Lower lobe of right lung (tissue), 2 donors: ENCODE data around the gene SLC35B4. TPM values are rescaled to one million over a fixed set of nuclear protein-coding genes. Genes with fewer than 3 reads are reported as not detected.

Source experiments
- ATAC-seq, 2 donors: fragments of 200-7000 bp; cut with Tn5 transposase; one replicate each; pipeline ENCODE4 v1.9.1; 2020 to 2022; ENCODE audit warnings: mild to moderate bottlenecking in 2 of 2, moderate library complexity in 2 of 2
- DNase-seq: peaks from one replicate; pipeline ENCODE4 v3.0.0-alpha.2; 2020
- H3K27ac ChIP-seq: fragments of 200-600 bp; one replicate; pipeline ENCODE4 v1.8.0; 2022
- H3K27me3 ChIP-seq: fragments of 200-600 bp; one replicate; pipeline ENCODE4 v1.8.0; 2022; ENCODE audit warnings: low read depth
- H3K36me3 ChIP-seq: fragments of 200-600 bp; one replicate; pipeline ENCODE4 v1.8.0; 2022; ENCODE audit warnings: mild to moderate bottlenecking
- H3K4me1 ChIP-seq: fragments of 200-600 bp; one replicate; pipeline ENCODE4 v1.8.0; 2022
- H3K4me3 ChIP-seq: fragments of 200-600 bp; one replicate; pipeline ENCODE4 v1.8.0; 2022; ENCODE audit warnings: mild to moderate bottlenecking
- H3K9me3 ChIP-seq: fragments of 200-600 bp; one replicate; pipeline ENCODE4 v1.8.0; 2022
- intact Hi-C: fragments of 100-400 bp; cut with DNase I; formaldehyde crosslinking; loops from one replicate; pipeline ENCODE4 v1.11.0; 2022
- total RNA-seq: library from RNA; stranded (reverse); fragmentation: NEBNext Ultra II Directional; extraction: Animal tissue kit (Norgen Biotek cat#: 25700); gene quantifications from one replicate; pipeline ENCODE4 v1.2.1, GENCODE V29; 2021
- TF ChIP-seq, protein P1 (sequence below): fragments of 200-600 bp; IDR thresholded peaks from one replicate; pipeline ENCODE4 v1.8.0; 2022; ENCODE audit warnings: antibody characterized with exemption, mild to moderate bottlenecking
- donor health status: DM: no; HTN: yes; CAD: no; lungs with severe emphysema.

The SLC35B4 gene
- total RNA-seq, 1 donor from 2014 or later: 12.2 TPM

DNA sequence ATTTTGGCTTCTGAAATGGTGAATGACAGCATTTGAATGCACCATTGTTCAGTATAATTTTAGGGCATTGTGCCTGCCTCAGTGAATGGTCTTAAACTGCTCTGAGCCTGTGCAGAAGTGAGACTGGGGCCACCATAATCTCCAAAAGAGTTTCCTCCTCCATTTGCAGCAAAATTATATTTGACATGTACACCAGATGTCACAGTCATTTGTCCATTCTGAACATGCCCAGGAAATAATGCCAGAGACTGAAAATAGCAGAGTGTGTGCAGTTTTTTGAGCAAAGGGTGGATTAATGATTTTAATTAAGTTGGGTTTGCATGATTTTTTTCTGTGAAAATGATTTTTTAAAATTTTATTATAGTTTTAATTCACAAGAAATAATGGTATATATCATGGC, 26.4 kb upstream of the SLC35B4 start:
- TF ChIP-seq, protein P1, sequence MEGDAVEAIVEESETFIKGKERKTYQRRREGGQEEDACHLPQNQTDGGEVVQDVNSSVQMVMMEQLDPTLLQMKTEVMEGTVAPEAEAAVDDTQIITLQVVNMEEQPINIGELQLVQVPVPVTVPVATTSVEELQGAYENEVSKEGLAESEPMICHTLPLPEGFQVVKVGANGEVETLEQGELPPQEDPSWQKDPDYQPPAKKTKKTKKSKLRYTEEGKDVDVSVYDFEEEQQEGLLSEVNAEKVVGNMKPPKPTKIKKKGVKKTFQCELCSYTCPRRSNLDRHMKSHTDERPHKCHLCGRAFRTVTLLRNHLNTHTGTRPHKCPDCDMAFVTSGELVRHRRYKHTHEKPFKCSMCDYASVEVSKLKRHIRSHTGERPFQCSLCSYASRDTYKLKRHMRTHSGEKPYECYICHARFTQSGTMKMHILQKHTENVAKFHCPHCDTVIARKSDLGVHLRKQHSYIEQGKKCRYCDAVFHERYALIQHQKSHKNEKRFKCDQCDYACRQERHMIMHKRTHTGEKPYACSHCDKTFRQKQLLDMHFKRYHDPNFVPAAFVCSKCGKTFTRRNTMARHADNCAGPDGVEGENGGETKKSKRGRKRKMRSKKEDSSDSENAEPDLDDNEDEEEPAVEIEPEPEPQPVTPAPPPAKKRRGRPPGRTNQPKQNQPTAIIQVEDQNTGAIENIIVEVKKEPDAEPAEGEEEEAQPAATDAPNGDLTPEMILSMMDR: no peak

DNA sequence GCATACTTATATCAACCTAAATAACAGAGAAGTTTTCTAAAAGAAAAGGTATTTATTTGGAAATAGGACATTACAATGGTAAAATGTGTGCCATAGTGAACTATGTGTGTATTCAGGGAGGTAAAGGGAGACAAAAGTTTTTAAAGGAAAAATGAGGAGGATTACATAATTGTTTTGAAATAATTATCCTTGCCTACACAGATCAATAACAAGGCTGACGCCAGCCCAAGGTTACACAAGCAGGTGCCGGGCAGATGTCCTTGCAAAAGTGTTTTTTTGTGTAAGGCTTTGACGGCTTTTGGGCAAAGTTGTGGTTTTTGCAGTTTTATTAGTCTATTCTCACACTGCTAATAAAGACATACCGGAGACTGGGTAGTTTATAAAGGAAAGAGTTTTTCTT, 22.7 kb upstream of the SLC35B4 start:
- H3K36me3 ChIP-seq: no peaks in the 10 kb centered on the region
- TF ChIP-seq, protein P1: no peak
- H3K27ac ChIP-seq: no peak overlapping the region
- H3K9me3 ChIP-seq: no peaks in the 10 kb centered on the region
- intact Hi-C loops: no loop called here
- ATAC-seq (no peak), DNase-seq (no peak)
- H3K4me3 ChIP-seq: no peak overlapping the region
- H3K27me3 ChIP-seq: no peaks in the 10 kb centered on the region
- H3K4me1 ChIP-seq: no peaks in the 10 kb centered on the region

More for the DNA sequence above, 26.4 kb upstream of the SLC35B4 start:
- Histone ChIP-seq H3K27me3 (no peaks in the 10 kb centered on the region), H3K4me1 (no peaks in the 10 kb centered on the region), H3K4me3 (no peak overlapping the region), H3K9me3 (no peaks in the 10 kb centered on the region), H3K36me3 (no peaks in the 10 kb centered on the region), H3K27ac (no peak overlapping the region)
- DNase-seq (no peak), ATAC-seq (no peak)
- intact Hi-C loops: no loop called here

DNA sequence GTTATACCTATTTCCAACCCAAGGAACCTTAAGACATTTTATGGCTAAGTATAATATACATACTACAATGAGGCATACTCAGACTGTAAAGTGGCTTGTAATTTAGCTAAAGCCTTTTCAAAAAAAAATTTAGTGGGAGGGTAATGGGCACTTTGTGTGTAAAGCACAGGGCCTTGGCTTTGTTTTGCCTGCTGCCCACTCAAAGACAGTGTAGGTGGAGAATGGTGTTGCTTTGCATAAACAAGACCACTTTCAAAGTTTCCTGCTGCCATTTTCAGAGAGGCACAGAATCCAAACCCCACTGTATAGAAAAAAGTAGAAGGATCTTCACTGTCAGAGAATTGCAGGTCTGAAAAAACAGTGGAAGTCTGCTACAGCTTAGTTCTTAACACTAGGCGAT, 21.2 kb upstream of the SLC35B4 start:
- H3K4me3 ChIP-seq: no peak overlapping the region
- H3K27me3 ChIP-seq: no peaks in the 10 kb centered on the region
- DNase-seq: no peak
- TF ChIP-seq, protein P1: no peak
- ATAC-seq: no peak
- H3K9me3 ChIP-seq: no peaks in the 10 kb centered on the region
- H3K4me1 ChIP-seq: no peaks in the 10 kb centered on the region
- H3K36me3 ChIP-seq: no peaks in the 10 kb centered on the region
- intact Hi-C loops: no loop called here
- H3K27ac ChIP-seq: no peak overlapping the region

DNA sequence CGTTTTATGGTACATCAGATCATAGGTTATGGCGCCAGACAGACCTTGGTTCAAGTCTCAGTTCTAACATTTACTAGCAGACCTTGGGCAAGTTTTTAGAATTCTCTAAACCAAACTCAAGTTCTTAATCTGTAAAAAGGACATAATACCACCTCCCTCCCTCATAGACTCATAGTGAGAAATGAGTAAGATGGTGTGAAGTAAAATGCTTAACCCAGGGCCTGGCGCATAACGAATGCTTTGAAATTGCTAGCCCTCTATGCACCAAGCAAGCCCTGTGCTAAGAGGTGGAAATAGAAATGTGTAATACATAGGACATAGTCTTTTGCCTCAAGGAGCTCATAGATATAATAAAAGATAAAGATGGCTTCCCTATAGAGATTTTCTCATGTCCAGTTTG, 17.7 kb upstream of the SLC35B4 start:
- Histone ChIP-seq H3K9me3 (no peaks in the 10 kb centered on the region), H3K36me3 (no peaks in the 10 kb centered on the region), H3K4me3 (no peak overlapping the region), H3K4me1 (no peaks in the 10 kb centered on the region), H3K27ac (no peak overlapping the region), H3K27me3 (no peaks in the 10 kb centered on the region)
- ATAC-seq (no peak), DNase-seq (no peak)
- intact Hi-C loops: no loop called here
- TF ChIP-seq, protein P1: no peak

DNA sequence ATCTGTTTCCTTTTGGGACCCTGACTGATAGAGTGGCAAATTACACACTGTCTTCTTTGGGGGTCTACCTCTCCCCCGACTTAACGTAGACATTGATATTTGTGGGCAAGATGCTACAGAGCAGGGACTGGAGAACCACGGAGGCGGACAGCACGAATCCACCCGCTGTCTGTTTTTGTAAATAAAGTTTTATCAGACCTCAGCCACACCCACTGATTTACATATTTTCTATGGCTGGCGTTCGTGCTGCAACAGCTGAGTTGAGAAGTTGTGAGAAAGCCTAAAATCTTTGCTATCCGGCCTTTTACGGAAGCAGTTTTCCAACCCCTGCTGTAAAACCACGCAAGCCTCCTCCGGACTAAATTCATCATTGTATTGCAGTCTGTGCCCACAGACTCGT, 17.2 kb upstream of the SLC35B4 start:
- intact Hi-C loops: no loop called here
- TF ChIP-seq, protein P1: no peak
- no peaks in the 10 kb centered on the region for H3K4me1 ChIP-seq
- H3K4me3 ChIP-seq: no peak overlapping the region
- ATAC-seq (no peak), DNase-seq (no peak)
- no peaks in the 10 kb centered on the region for H3K27me3 ChIP-seq
- H3K27ac ChIP-seq: no peak overlapping the region
- no peaks in the 10 kb centered on the region for H3K9me3 ChIP-seq
- no peaks in the 10 kb centered on the region for H3K36me3 ChIP-seq

DNA sequence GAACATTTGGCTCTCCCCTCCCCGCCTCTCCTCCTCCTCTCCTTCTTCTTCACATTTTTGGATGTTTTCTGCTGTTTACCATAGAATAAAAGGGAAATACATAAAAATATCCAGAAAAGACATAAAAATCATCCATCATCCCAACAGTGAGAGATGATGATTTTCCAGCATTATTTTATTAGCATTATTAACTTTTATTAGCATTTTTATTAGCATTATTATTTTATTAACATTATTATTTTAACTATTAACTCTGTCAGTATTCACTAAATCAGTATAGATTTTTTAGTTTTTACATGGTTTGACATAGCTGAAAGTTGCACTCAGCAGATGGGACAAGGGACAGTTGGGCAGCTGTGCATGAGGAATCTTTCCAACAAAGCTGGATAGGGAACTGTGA, 16.2 kb upstream of the SLC35B4 start:
- TF ChIP-seq, protein P1: no peak
- Histone ChIP-seq H3K27ac (no peak overlapping the region), H3K9me3 (no peaks in the 10 kb centered on the region), H3K4me1 (no peaks in the 10 kb centered on the region), H3K27me3 (no peaks in the 10 kb centered on the region), H3K4me3 (no peak overlapping the region), H3K36me3 (no peaks in the 10 kb centered on the region)
- no peak for ATAC-seq
- no peak for DNase-seq
- intact Hi-C loops: no loop called here
